PFSK-1 (cell line): ENCODE results near the gene NAA38.

ENCODE experiments used
- POLR2AphosphoS5 ChIP-seq: IDR thresholded peaks from 2 replicates; pipeline ENCODE4 v1.6.1; 2012; ENCODE audit warnings: low read depth, mild to moderate bottlenecking, control low read depth, low read length, moderate library complexity
- SIN3A ChIP-seq: IDR thresholded peaks from 2 replicates; pipeline ENCODE4 v1.6.1; 2012; ENCODE audit warnings: mild to moderate bottlenecking, low read length, moderate library complexity, borderline replicate concordance; ENCODE audit not compliant: insufficient read depth
- TAF1 ChIP-seq: IDR thresholded peaks from 2 replicates; pipeline ENCODE4 v1.6.1; 2012; ENCODE audit warnings: low read length, control low read depth, borderline replicate concordance; ENCODE audit not compliant: insufficient read depth
- TF ChIP-seq, protein P1 (sequence below), 2 experiments: IDR thresholded peaks; 2 replicates each; pipeline versions ENCODE4 v1.6.1 to v1.8.0; 2011 to 2012; ENCODE audit warnings: low read depth in 2 of 2, low read length in 2 of 2, control low read depth in 1 of 2, inconsistent platforms in 1 of 2, mild to moderate bottlenecking in 1 of 2, moderate library complexity in 1 of 2; ENCODE audit not compliant: insufficient read depth in 1 of 2

DNA sequence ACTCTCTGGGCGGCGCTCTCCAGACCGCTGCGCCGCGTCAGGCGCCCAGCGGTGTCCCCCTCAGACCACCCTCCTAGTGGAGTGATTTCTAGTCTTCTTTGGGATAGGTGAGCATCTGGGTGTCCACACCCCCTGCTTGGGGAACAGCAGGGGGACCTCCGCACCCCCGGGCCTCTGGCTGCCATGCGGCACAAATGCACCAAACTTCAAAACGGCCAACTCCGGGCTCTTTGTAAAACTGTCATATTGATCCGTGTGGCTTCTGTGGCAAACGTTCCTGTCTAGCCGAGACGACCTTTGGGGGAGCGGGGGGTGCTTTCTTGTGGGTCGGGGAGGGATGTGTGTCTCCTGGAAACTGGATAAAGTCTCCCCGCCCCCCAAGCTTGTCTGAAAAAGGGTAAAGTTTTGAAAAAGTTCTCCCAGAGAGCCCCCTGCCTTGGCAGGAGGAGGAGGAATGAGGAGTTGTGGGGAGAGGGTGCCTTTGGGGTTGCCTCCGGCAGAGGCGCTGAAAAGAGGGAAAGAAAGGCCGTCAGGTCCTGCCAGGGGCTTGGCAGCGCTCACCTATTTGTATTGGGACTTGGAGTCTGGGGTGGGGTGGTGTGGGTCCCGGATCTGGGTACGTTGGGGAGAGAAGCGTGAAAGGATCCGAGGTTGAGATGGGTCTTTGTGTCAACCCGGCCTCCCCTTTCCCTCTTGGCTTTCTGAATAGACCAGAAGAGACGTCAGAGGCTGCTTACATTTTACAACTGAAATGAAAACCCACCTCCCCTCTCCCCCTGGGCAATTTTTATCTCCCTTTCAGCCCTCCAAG, 29.1 kb upstream of the NAA38 start:
- TF ChIP-seq, protein P1, sequence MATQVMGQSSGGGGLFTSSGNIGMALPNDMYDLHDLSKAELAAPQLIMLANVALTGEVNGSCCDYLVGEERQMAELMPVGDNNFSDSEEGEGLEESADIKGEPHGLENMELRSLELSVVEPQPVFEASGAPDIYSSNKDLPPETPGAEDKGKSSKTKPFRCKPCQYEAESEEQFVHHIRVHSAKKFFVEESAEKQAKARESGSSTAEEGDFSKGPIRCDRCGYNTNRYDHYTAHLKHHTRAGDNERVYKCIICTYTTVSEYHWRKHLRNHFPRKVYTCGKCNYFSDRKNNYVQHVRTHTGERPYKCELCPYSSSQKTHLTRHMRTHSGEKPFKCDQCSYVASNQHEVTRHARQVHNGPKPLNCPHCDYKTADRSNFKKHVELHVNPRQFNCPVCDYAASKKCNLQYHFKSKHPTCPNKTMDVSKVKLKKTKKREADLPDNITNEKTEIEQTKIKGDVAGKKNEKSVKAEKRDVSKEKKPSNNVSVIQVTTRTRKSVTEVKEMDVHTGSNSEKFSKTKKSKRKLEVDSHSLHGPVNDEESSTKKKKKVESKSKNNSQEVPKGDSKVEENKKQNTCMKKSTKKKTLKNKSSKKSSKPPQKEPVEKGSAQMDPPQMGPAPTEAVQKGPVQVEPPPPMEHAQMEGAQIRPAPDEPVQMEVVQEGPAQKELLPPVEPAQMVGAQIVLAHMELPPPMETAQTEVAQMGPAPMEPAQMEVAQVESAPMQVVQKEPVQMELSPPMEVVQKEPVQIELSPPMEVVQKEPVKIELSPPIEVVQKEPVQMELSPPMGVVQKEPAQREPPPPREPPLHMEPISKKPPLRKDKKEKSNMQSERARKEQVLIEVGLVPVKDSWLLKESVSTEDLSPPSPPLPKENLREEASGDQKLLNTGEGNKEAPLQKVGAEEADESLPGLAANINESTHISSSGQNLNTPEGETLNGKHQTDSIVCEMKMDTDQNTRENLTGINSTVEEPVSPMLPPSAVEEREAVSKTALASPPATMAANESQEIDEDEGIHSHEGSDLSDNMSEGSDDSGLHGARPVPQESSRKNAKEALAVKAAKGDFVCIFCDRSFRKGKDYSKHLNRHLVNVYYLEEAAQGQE (IDR thresholded peaks at IDR 0.05; ENCODE audit: insufficient read depth in 1 of 2, low read depth in 2 of 2, low read length in 2 of 2) = no peak
- TF ChIP-seq POLR2AphosphoS5 = no peak; the same call in 1 of the 2 replicates
- TF ChIP-seq TAF1 = no peak
- no peak; the same call in 1 of the 2 replicates for TF ChIP-seq SIN3A
